Measurements from ENCODE around the gene GATAD2A.
"Not testable (repeated sequence)": the region's sequence is repeated elsewhere in the genome, so short reads cannot be mapped to it uniquely, and the experiment has no call there.

The GATAD2A gene

DNA sequence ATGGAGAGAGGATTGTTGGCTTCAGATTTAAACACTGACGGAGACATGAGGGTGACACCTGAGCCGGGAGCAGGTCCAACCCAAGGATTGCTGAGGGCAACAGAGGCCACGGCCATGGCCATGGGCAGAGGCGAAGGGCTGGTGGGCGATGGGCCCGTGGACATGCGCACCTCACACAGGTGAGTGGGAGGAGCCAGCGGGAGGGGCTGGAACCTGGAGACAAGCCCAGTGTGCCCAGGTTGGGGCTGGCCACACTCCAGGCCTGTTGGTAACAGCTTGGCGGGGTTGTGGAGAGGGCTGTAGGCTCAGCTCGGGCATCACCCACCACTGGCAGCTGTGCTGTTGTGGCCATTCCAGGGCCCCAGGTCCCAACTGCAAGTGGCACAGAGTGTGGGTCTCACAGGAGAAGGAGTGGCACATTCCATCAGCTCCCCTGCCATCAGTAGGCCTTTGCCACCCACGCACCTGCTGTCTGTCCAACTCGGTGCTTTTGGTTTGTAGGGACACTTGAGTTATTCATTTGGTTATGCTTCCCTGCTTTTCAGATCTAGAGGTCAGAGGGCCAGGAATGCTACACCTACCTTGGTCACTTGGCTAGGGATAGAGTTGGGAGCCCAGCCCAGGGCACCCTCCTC is 60.1 kb downstream of the GATAD2A start:
- H3K4me3 ChIP-seq (ENCODE audit: low read length), result no peak overlapping the region
- TF ChIP-seq ZNF274 (IDR thresholded peaks at IDR 0.05; ENCODE audit: low read depth, low read length), result no peak

DNA sequence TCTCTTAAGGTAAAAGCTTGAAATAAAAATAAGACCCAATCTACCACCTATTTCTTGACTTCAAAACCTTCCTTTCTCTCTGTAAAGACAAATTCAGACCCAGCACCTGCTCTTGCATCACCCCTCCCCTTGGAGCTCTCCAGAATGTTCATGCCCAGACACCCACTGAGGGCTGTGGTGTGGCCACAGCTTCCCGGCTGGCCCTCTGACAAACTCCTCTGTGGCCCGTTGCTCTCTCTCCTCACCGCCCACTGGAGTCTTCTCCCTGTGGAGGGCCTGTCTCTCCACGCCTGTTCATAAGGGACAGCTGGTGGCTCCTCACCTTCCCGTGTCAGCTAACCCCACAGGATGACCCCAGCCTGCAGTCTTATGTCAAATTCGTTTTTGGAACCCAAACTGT is 60.7 kb downstream of the GATAD2A start:
- no peak for TF ChIP-seq ZNF274 (IDR thresholded peaks at IDR 0.05; ENCODE audit: low read depth, low read length)
- no peak overlapping the region for H3K4me3 ChIP-seq (ENCODE audit: low read length)

DNA sequence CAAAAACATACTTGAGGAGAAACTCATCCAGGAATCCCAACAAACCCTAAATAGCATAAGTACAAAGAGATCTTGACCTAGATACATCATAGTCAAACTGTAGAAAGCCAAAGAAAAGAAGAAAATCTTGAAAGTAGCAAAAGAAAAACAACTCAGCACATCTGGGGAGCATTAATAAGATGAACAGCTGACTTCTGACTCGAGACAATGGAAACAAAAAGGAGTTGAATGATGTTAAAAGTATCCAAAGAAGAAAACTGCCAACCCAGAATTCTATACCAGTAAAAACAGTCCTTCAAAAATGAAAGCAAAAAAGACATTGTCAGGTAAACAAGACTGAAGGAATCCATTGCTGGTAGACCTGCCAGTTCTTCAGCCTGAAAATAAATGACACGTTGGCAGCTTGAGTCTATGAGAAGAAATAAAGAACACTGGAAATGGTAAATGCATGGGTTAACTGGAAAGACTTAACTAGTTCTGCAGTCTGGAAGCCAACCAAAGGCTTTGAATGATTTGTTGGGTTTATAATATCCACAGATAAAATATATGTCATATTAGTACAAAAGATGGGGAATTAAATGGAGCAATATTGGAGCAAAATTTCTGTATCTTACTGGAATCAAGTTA is 63.1 kb downstream of the GATAD2A start:
- TF ChIP-seq ZNF274 (IDR thresholded peaks at IDR 0.05; ENCODE audit: low read depth, low read length), result no peak
- H3K4me3 ChIP-seq (ENCODE audit: low read length), result no peak overlapping the region

DNA sequence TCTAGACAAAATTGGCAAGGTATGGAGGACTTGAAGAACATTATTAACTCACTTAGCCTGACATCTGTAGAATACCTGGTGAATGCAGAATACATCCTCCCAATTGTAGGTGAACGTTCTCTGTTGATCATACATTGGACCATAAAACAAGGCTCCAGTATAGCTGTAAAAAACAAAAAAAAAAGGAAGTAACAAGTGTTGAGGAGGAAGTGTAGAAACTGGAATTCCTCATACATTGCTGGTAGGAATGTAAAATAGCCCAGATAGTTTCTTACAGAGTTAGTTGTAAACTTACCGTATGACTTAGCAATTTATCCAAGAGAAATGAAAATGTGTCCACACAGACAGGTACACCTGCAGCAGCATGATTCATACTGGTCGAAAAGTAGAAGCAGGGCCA is 65.1 kb downstream of the GATAD2A start:
- TF ChIP-seq ZNF274 (IDR thresholded peaks at IDR 0.05; ENCODE audit: low read depth, low read length), result no peak
- H3K4me3 ChIP-seq (ENCODE audit: low read length), result no peak overlapping the region

DNA sequence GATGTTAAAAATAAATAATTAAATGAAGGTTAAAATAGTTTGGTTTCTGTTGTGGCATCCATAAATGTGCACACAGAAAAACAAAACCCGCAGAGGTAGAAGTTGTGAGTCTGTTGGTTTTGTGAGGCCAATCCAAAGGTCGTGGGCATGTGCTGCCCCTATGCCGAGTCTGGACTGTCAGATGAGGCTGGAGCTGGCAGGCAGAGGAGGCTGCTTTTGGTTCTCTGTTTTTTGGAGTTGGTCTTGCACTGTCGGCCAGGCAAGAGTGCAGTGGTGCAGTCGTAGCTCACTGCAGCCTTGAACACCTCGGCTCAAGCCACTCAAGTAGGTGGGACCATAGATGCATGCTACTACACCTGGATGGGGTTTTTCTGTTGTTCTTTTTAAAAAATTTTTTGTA is 66.2 kb downstream of the GATAD2A start:
- no peak for TF ChIP-seq ZNF274 (IDR thresholded peaks at IDR 0.05; ENCODE audit: low read depth, low read length)

DNA sequence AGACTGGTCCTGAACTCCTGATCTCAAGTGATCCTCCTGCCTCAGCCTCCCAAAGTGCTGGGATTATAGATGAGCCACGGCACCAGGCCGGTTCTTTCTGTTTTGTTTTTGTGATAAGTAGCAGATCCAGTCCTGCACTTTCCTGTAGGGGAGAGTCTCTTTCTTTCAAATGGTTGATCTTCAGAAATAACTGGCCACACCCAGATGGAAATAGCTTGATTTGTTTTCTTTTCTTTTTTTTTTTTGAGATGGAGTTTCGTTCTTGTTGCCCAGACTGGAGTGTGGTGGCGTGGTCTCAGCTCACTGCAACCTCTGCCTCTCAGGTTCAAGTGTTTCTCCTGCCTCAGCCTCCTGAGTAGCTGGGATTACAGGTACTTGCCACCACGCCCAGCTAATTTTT is 66.6 kb downstream of the GATAD2A start:
- H3K4me3 ChIP-seq (ENCODE audit: low read length), result not testable (repeated sequence)

More for the DNA sequence above, 66.2 kb downstream of the GATAD2A start:
- no peak overlapping the region for H3K4me3 ChIP-seq (ENCODE audit: low read length)

DNA sequence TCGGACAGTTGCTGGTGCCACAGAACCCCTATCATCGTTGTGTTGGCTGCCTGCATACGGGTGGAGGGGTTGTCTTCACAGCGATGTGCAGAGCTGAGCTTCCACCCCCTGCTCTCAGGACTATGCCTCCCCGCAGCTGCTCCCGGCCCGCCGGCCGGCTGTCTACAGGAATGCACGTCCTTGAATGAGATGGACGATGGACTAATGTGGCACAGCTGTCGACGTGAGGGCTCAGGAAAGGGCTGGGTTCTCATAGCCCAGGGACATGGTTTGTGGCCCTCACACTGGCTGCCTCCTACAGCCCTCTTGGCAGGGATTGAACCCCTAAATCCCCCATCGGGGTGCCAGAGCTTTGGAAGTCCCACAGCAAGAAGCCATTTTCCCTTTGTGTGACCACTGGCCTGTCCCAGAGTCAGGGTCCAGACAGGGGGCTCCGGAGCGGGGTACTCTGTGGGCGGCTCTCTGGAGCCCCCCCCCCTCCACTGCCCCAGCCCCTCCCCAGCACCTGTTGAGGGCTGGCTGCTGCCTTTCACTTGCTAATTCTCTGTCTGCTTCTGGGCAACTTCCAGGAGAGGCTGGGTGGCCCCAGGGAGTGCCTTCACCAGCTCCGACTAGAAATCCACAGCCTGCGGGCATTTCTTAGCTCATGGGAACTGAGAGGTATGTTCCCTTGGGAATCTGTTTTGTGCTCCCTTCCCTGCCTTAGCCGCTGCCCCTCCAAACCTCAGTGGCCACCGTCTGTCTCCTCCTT is 69.7 kb downstream of the GATAD2A start:
- TF ChIP-seq ZNF274 (IDR thresholded peaks at IDR 0.05; ENCODE audit: low read depth, low read length), result no peak
- no peak overlapping the region for H3K4me3 ChIP-seq (ENCODE audit: low read length)

DNA sequence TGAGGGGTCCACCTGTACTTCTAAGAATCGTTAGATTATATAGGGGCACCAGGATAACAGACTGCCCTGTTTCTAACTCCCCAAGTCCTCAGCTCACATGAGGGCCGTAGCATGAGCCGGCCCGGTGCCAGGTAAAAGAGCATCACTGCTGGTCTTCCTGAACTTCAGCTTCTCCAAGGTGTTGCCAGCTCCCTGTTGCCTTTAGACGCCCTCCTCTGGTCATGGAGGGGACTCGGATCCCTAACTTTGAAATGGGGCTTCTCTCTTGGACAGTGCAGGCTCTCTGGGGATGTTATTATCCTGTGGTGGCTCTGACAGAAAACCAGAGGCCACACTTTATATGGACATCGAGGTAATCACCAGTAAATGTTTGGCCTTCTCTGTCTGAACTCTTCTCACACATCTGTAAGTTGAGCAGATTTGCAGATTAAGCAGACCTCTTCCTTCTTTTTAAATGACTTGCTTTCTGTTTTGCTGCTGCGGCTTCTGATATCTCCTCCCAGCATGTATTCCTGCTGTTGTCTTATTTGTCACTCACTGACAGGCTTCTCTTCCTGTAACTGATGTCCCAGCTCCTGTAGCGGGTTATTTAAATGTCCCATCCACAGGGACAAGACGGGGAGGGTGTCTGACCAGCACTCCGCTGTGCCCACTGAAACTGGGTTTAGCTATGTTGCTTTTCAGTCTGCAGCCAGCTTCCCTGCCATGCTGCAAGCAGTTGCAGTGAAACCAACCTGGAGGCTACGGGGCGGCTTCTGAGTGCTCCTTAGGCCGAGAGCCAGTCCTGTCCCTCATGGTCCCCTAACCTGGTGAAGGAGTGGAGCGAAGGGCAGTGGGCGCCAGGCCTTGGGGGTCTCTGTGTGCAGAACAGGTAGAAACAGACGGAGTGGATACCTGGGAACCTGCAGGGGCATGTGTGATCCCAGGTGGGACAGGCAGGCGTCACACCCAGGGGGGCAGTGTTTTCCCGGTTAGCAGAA is 70.7 kb downstream of the GATAD2A start:
- TF ChIP-seq ZNF274 (IDR thresholded peaks at IDR 0.05; ENCODE audit: low read depth, low read length), result no peak
- H3K4me3 ChIP-seq (ENCODE audit: low read length), result no peak overlapping the region

DNA sequence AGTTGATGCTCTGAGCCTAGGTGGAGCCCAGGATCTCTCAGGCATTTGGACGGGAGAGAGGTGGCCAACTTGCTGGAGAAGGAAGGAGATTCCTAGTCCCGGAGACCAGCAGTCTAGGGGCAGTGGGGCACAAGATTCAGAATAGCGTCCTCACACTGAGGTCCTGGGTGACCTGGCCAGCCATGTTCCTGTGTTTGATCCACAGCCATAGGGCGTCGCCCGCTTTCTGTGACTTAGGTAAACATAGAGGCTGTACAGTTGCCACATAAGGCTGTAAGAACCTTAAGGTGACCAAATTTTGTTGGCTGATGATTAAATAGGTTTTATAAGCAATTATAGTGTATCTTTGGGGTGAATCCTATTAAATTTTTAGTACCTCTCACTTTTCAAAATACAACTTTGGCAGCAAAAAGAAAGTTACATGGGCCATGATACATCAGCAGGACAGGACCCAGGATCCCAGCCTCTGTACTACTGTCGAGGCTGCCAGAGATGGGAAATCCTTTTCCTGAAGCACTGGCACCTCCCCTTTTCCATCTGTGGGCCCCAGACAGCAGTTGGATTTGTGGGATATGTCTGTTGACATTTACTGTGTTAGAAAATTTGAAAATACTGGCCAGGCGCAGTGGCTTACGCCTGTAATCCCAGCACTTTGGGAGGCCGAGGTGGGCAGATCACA is 72.4 kb downstream of the GATAD2A start:
- no peak overlapping the region for H3K4me3 ChIP-seq (ENCODE audit: low read length)
- no peak for TF ChIP-seq ZNF274 (IDR thresholded peaks at IDR 0.05; ENCODE audit: low read depth, low read length)

DNA sequence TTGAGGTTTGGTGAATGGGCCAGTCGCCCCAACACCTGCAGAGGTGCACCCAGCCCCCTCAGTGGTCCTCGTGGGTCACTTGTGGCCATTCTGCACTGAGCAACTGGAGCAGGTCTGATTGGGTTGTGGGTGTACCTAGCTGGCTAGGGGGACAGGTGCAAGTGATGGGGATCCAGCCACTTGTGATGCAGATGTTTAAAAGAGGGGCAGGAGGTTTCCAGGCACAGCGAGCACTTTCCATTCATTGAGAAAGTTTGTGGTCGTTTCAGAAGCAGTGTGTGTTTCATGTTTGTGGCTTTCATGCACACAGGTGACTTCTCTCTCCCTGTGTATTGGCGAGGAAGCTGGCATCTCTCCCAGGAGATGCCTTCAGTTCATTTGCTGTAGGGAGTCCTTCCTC is 75.2 kb downstream of the GATAD2A start:
- TF ChIP-seq ZNF274 (IDR thresholded peaks at IDR 0.05; ENCODE audit: low read depth, low read length), result no peak

DNA sequence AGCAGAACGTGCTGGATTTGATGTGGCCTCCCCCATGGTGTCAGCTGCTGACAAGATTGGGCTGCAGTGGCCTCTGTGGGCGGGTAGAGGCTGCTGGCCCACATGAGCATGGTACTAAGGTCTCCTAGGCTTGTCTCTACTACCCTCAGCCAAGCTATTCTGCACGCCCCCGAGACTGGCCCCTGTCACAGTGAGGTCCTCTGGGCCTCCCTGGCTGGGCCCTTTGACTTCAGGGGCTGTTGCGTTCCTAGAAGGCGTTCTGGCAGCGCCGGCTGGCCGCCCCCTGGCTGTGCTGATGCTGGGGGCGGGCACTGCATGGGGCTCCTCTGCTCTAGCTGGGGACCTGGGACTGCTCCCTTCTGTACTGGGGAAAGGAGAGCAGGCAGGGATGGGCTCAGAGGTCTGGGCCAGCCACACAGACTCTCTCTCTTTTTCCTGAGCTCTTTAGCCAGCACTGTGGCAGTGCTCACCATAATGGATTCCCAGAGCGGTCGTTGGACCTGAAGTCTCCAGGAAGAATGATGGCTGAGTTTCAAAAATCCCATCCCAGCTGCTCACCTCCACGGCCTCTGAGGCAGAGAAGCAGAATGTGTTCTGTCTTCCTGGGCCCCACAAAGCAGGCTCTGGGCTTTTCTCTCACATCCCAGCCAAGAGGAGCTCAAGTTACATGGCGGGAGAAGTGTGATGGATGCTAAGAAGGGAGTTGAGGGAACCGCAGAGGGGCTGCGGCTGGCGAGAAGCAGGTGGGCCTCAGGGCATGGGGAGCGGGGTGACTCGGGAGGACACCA is 77.5 kb downstream of the GATAD2A start:
- no peak overlapping the region for H3K4me3 ChIP-seq (ENCODE audit: low read length)

More for the DNA sequence above, 75.2 kb downstream of the GATAD2A start:
- H3K4me3 ChIP-seq (ENCODE audit: low read length), result no peak overlapping the region

DNA sequence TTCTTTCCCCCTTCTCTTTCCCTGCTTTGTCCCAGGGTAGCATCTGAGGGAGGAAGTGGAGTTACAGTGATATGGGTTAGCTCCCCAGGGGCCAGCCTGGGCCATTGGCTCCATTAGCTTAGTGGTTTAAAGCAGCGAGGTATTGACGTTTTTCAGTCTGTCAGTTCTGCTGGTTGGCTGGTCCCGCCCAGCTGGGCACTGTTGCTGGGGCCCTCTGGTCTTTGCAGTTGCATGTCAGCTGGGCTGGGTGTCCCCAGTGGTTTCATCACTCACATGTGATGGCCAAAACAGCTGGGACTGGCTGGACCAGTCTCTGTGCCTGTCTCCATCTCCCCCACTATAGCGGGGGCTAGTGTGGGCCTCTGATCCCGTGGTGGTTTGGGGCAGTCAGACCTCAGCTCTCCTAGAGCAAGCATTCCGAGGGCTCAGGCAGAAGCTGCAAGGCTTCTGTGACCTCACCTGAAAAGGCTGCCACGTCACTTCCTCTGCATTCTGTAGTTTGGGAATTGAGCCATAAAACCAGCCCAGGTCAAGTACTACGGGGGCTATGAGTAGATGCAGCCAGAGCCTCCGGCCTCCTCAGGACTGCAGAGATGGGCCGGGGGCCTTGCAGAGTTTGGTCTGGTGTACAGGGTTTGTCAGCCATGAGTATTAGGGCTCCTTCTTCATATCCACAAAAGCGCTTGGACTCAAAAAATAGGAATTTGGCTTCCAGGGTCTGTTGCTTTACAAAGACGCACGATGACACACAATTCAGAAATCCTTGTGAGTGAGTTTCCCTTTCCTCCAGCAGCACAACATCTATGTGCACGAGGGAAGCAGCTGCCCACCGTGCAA is 79.9 kb downstream of the GATAD2A start:
- no peak for TF ChIP-seq ZNF274 (IDR thresholded peaks at IDR 0.05; ENCODE audit: low read depth, low read length)
- no peak overlapping the region for H3K4me3 ChIP-seq (ENCODE audit: low read length)

More for the DNA sequence above, 77.5 kb downstream of the GATAD2A start:
- TF ChIP-seq ZNF274 (IDR thresholded peaks at IDR 0.05; ENCODE audit: low read depth, low read length), result no peak
